ENCODE measurements around the gene HMGCS2.

HMGCS2 gene

GRCh38 chr1:119731741-119732430 is 36.8 kb downstream of the HMGCS2 start:
- in situ Hi-C loops (cut with HindIII; ENCODE audit: low sequenced_read_pairs): no loop called here
- no peak for DNase-seq (ENCODE audit: low read depth)
- TF ChIP-seq, protein P1, sequence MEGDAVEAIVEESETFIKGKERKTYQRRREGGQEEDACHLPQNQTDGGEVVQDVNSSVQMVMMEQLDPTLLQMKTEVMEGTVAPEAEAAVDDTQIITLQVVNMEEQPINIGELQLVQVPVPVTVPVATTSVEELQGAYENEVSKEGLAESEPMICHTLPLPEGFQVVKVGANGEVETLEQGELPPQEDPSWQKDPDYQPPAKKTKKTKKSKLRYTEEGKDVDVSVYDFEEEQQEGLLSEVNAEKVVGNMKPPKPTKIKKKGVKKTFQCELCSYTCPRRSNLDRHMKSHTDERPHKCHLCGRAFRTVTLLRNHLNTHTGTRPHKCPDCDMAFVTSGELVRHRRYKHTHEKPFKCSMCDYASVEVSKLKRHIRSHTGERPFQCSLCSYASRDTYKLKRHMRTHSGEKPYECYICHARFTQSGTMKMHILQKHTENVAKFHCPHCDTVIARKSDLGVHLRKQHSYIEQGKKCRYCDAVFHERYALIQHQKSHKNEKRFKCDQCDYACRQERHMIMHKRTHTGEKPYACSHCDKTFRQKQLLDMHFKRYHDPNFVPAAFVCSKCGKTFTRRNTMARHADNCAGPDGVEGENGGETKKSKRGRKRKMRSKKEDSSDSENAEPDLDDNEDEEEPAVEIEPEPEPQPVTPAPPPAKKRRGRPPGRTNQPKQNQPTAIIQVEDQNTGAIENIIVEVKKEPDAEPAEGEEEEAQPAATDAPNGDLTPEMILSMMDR (IDR thresholded peaks at IDR 0.05; ENCODE audit: low read depth, low read length, missing control alignments): no peak
- no peak overlapping the region for H3K4me3 ChIP-seq (ENCODE audit: low read depth, low read length)

DNA sequence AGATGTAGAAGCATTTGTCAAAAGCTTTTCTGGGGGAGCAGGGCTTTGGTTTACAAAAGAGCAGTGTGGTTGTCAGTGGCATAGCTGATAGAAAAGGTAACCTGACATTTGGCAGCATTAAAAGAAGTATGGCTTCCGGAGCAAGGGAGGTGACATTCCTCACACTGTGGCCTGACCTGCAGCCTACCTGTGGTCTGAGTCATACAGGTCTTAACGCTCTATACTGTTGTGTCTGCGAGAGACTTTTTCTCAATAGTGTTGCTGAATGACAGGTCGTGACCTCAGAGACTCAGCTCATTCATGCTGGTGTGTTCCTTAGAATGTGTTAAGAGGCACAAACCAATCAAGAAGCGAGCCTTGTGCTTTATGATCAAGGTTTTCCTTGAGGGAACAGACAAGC is 37.6 kb downstream of the HMGCS2 start:
- DNase-seq (ENCODE audit: low read depth): no peak
- TF ChIP-seq, protein P1 (IDR thresholded peaks at IDR 0.05; ENCODE audit: low read depth, low read length, missing control alignments): no peak
- in situ Hi-C loops (cut with HindIII; ENCODE audit: low sequenced_read_pairs): no loop called here
- H3K4me3 ChIP-seq (ENCODE audit: low read depth, low read length): no peak overlapping the region

DNA sequence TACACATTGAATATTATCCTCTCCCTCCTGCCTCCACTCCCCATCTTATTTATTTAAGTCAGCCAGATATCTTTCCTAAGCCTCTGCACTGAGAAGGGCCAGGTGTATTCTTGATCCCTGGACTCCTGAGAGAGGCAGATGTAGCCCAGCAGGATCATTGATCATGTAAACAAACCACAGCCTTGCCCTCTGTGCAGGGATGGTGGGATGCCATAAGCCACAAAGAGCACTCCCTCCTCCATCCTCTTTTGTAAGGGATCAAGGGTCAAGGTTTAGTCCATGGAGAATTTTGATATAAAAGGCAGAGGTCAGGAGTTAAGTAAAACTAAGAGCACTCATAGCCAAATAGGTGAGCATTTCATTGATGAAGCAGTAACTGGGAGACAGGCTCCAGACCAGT is 39.7 kb downstream of the HMGCS2 start:
- in situ Hi-C loops (cut with HindIII; ENCODE audit: low sequenced_read_pairs): no loop called here
- no peak for DNase-seq (ENCODE audit: low read depth)
- TF ChIP-seq, protein P1 (IDR thresholded peaks at IDR 0.05; ENCODE audit: low read depth, low read length, missing control alignments): no peak

DNA sequence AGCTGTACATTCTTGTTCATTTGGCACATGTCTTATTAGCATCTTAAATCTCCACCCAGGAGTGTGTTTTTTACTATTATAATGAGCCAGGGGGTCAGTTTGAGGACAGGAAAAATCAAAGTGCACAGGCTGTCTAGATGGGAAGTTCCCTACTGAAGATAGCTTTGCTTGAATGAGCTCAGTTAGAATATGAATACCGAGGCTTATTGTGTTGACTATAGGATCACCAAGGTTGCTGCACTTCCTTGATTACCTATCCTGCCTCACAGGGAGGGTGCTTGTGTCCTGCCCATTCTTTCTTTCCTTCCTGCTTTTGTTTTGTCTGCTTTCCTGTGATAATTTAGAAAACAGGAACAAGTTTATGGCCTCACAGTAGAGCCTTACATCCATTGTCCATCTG is 40.7 kb downstream of the HMGCS2 start:
- H3K4me3 ChIP-seq (ENCODE audit: low read depth, low read length): no peak overlapping the region
- no peak for DNase-seq (ENCODE audit: low read depth)
- in situ Hi-C loops (cut with HindIII; ENCODE audit: low sequenced_read_pairs): no loop called here
- TF ChIP-seq, protein P1 (IDR thresholded peaks at IDR 0.05; ENCODE audit: low read depth, low read length, missing control alignments): no peak

More for the DNA sequence above, 39.7 kb downstream of the HMGCS2 start:
- no peak overlapping the region for H3K4me3 ChIP-seq (ENCODE audit: low read depth, low read length)

- TF ChIP-seq, protein P1 (IDR thresholded peaks at IDR 0.05; ENCODE audit: low read depth, low read length, missing control alignments): no peak
- in situ Hi-C loops (cut with HindIII; ENCODE audit: low sequenced_read_pairs): no loop called here
- DNase-seq (ENCODE audit: low read depth): no peak
- no peak overlapping the region for H3K4me3 ChIP-seq (ENCODE audit: low read depth, low read length)
Measured at GRCh38 chr1:119725626-119726025, 43.1 kb downstream of the HMGCS2 start.

- in situ Hi-C loops (cut with HindIII; ENCODE audit: low sequenced_read_pairs): no loop called here
- H3K4me3 ChIP-seq (ENCODE audit: low read depth, low read length): no peak overlapping the region
- DNase-seq (ENCODE audit: low read depth): no peak
- TF ChIP-seq, protein P1 (IDR thresholded peaks at IDR 0.05; ENCODE audit: low read depth, low read length, missing control alignments): no peak
Measured at GRCh38 chr1:119724611-119725218, 44.0 kb downstream of the HMGCS2 start.
